AG04449 (cell line): ENCODE data around the gene ZFR2.
"Not testable (repeated sequence)": the region's sequence is repeated elsewhere in the genome, so short reads cannot be mapped to it uniquely, and the experiment has no call there.

Experiments used
- CTCF ChIA-PET: fragments of 350-600 bp; formaldehyde crosslinking; extraction: SDS; loops from one replicate; lab custom pipeline; 2021; ENCODE audit warnings: antibody characterized with exemption; lab: Yijun Ruan, JAX
- POLR2A ChIA-PET: fragments of 400-600, 350-600 bp; formaldehyde crosslinking; extraction: SDS; loops from one replicate; lab custom pipeline; 2020; ENCODE audit warnings: antibody characterized with exemption, inconsistent platforms; lab: Yijun Ruan, JAX
- DNase-seq: peaks from one replicate; pipeline ENCODE4 v3.0.0-alpha.2; 2010; ENCODE audit warnings: low read depth, low spot score
- H3K4me3 ChIP-seq: 2 replicates; pipeline ENCODE4 v1.5.1; 2011; ENCODE audit warnings: low read depth, mild to moderate bottlenecking, control low read depth, low read length
- TF ChIP-seq, protein P1 (sequence below): IDR thresholded peaks from one replicate; pipeline ENCODE4 v1.5.1; 2011; ENCODE audit warnings: mild to moderate bottlenecking, moderate library complexity, low read length, control low read depth, inconsistent platforms; ENCODE audit not compliant: insufficient read depth; ENCODE audit errors: missing control alignments

ZFR2 gene

DNA sequence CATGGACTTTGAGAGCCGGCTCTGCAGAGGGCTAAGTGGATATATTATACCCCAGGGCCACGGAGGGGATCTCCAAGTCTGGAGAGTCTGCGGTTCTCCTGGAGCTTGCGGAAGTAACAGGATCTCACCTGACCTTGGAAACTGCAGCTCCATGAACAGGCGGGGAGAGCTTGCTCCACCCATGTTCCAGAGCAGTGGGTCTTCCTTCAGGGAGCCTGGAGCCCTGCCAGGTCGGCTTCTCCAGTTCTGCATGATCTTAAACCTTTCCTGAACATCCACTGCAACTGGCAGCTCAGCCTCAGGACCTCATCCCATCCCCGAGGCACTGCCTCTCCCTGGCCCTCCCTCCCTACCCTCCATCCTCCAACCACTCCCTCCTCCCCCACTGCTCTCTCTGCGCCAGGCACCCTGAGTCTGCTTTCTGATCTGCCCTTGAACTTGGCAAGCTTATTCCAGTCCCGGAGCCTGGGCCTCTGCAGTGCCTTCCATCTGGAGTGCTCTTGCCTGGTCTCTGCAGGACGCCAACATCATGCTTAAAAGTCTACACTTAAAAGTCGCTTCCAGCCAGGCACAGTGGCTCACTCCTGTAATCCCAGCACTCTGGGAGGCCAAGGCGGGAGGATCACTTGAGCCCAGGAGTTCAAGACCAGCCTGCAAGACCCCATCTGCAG, 24.8 kb upstream of the ZFR2 start:
- TF ChIP-seq, protein P1, sequence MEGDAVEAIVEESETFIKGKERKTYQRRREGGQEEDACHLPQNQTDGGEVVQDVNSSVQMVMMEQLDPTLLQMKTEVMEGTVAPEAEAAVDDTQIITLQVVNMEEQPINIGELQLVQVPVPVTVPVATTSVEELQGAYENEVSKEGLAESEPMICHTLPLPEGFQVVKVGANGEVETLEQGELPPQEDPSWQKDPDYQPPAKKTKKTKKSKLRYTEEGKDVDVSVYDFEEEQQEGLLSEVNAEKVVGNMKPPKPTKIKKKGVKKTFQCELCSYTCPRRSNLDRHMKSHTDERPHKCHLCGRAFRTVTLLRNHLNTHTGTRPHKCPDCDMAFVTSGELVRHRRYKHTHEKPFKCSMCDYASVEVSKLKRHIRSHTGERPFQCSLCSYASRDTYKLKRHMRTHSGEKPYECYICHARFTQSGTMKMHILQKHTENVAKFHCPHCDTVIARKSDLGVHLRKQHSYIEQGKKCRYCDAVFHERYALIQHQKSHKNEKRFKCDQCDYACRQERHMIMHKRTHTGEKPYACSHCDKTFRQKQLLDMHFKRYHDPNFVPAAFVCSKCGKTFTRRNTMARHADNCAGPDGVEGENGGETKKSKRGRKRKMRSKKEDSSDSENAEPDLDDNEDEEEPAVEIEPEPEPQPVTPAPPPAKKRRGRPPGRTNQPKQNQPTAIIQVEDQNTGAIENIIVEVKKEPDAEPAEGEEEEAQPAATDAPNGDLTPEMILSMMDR = no peak
- no peak overlapping the region for H3K4me3 ChIP-seq
- CTCF ChIA-PET = no interaction called here
- POLR2A ChIA-PET = no interaction called here
- no peak for DNase-seq

DNA sequence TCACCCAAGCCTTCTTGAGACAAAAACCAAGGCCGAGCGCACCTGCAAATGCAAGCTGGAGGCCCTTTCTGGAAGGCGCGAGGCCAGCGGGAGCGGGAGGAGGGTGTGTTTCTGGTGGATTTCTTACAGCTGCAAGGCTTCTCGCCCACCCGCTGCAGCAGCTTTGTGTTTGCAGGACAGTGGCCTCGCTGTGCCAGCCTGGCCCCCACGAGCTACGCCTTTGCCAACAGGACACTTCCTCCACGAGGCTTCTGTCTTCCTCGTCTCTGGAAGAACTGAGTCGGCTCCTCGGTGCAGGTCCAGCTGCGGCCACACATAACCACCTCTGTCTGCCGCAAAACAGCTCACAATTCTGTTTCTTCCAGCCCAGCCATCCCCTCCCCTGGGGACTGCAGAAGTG, 21.8 kb upstream of the ZFR2 start:
- TF ChIP-seq, protein P1 = no peak
- no peak for DNase-seq
- POLR2A ChIA-PET = no interaction called here
- CTCF ChIA-PET = no interaction called here
- no peak overlapping the region for H3K4me3 ChIP-seq

DNA sequence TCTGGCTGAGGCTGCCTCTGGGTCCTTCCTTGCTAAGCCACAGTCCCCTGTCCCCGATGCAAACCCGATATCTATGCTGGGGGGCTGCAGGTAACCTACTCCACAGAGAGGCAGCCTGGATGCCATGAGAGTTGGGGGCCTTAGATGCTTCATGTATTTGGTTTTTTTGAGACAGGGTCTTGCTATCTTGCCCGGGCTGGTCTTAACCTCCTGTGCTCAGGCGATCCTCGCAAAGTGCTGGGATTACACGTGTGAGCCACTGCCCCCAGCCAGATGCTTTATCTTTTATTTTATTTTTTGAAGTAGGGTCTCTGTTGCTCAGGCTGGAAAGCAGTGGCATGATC, 13.2 kb upstream of the ZFR2 start:
- CTCF ChIA-PET = no interaction called here
- POLR2A ChIA-PET = no interaction called here

DNA sequence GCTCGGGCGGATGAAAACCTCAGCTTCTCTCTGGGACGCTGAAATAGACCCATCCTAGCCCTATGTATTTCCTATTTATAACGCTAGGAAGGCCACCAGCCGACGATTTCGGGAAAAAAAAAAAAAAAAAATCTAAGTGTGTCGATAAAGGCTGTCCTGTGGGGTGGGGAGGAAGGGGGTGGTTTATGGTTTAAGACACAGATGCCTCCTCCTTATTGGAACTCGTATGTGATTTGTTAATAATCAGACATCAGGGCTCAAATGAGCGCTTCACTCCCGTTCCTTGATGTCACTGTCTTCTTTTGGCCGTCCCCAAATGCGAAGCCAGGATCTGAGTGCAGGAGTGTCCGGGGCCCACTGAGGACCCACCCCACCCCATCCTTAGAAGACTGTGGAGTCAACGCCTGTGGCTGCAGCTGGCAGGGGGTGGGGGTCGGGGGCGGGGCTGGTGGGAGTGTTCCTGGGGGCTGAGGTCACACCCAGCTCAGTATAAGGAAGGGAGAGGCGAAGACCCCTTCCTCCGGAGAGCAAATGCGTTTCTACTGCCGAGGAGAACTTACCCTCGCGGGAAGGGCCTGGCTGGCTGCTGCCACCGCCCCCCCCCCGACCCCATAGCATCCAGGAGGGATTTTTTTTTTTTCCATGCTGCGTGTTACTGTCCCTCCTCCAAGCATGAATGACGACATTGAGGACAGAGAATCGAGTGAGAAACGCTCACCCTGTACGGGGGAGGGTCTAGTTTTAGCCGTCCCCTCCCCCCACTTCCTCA, 12.6 kb upstream of the ZFR2 start:
- DNase-seq = no peak
- H3K4me3 ChIP-seq = no peak overlapping the region

More for the DNA sequence above, 13.2 kb upstream of the ZFR2 start:
- DNase-seq = no peak
- TF ChIP-seq, protein P1 = no peak
- H3K4me3 ChIP-seq = no peak overlapping the region

DNA sequence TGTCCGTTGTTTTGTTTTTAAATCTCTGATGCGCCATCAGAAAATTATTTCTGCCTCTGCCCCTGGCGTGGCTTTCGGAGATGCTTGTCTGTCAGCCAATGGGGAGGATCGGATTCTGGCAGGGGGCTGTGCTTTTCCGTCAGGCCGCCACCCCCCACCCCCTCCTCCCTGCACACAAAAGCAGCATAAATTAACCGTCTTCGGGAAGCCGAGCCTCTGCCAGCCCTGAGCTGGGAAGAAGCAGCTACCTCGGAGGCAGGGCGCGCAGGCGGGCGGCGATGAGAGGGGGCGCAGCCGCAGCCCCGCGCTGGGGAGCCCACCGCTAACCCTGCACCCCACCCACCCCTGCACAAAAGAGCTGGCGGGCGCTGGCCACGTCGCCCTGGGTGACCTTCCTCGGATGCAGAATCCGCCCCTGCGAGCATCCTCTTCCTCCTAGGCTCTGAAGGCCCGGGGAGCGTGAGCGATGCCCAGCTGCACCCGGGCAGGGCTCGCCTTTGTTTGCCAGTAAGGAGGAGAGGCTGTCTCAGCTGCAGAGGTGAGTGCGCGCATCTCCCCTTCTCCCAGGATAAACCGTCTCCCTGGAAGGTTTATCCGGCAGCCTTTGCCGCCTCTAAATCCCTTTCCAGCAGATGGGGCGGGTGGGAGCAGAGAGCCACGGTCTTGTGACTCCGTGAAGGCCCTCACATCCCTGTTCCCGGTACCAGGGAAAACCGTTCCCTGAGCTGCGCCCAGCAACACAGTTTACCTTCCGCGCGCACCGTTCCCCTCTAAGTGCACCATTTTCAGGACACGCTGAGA, 11.8 kb upstream of the ZFR2 start, which contains the start of gene ATCAY:
Gene ATCAY, plus strand, starts transcription at position 215 of the 801 bp plus-strand sequence. CDS start 5,083 bp downstream, outside the sequence.
- DNase-seq = no peak
- ChIA-PET CTCF (no interaction called here), POLR2A (no interaction called here)
- no peak within 1 kb of the TSS for H3K4me3 ChIP-seq
- TF ChIP-seq, protein P1 = no peak

More for the DNA sequence above, 12.6 kb upstream of the ZFR2 start:
- ChIA-PET CTCF (no interaction called here), POLR2A (no interaction called here)
- TF ChIP-seq, protein P1 = no peak

DNA sequence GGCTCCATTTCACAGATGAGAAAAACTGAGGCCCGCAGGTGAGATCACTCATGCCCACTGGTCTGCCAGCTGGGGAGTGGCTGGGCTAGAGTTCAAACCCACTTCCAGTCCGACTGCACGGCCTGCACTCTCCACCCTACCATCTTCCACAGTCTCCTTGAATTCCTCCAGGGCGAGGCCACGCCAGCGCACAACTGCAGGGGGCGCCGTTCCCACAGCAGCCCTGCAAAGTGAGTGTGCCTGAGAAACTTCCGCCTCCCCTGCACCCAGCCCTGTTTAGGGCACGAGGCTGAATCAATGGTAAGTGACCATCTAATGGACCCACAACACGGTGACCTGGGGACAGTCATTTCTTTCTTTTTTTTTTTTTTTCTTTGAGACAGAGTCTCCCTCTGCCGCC, 10.8 kb upstream of the ZFR2 start:
- POLR2A ChIA-PET = no interaction called here
- no peak overlapping the region for H3K4me3 ChIP-seq
- DNase-seq = no peak
- TF ChIP-seq, protein P1 = no peak
- CTCF ChIA-PET = no interaction called here

DNA sequence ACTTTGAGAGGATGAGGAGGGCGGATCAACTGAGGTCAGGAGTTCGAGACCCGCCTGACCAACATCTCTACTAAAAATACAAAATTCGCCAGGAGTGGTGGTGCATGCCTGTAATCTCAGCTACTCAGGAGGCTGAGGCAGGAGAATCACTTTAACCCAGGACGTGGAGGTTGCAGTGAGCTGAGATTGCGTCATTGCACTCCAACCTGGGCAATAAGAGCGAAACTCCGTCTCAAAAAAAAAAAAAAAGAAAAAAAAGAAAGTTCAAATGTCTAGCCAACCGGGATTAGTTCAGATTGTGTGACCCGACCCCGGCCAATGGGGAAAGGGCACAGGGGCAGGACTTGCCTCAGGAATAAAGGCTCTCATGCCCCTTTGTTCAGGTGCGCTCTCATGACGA, 5.9 kb upstream of the ZFR2 start:
- CTCF ChIA-PET, H3K4me3 ChIP-seq, DNase-seq, POLR2A ChIA-PET: not testable (repeated sequence)
